Right atrium auricular region (tissue), 2 donors: ENCODE results near the gene ITIH1. TPM values are rescaled to one million over a fixed set of nuclear protein-coding genes. Genes with fewer than 3 reads are reported as not detected.

Experiments used
- DNase-seq: peaks from one replicate; pipeline ENCODE4 v3.0.0-alpha.2; 2019; ENCODE audit warnings: low spot score
- H3K27ac ChIP-seq, 2 donors: fragments of 200-600 bp; sonication (generic); 1 replicate in 1 of 2; 2 replicates in 1 of 2; pipeline ENCODE4 v1.5.1; 2016 to 2019
- H3K27me3 ChIP-seq, 2 donors: fragments of 200-600 bp; sonication (generic); one replicate each; pipeline versions ENCODE4 v1.5.1 to v1.6.0; 2017 to 2019
- H3K36me3 ChIP-seq: fragments of 200-600 bp; sonication (generic); one replicate; pipeline ENCODE4 v1.5.1; 2016
- H3K4me1 ChIP-seq, 2 donors: fragments of 200-600 bp; sonication (generic); one replicate each; pipeline versions ENCODE4 v1.5.1 to v1.6.0; 2017 to 2019
- H3K4me3 ChIP-seq, 2 donors: fragments of 200-600 bp; sonication (generic); 1 replicate in 1 of 2; 2 replicates in 1 of 2; pipeline ENCODE4 v1.5.1; 2017 to 2019; ENCODE audit warnings: mild to moderate bottlenecking in 1 of 2, moderate library complexity in 1 of 2
- H3K9me3 ChIP-seq, 2 donors: fragments of 200-600 bp; sonication (generic); one replicate each; pipeline ENCODE4 v1.5.1; 2019
- total RNA-seq, 2 donors: library from RNA; depleted of rRNA; stranded (reverse); fragments of >200 nt; gene quantifications; one replicate each; pipeline ENCODE4 v1.1.0, GENCODE V29; 2016
- TF ChIP-seq, protein P1 (sequence below), 2 donors: fragments of 200-600 bp; sonication (generic); IDR thresholded peaks; one replicate each; pipeline ENCODE4 v1.5.1; 2019; ENCODE audit warnings: antibody characterized with exemption in 2 of 2

The ITIH1 gene
- total RNA-seq, 2 donors from 2014 or later, result not detected

DNA sequence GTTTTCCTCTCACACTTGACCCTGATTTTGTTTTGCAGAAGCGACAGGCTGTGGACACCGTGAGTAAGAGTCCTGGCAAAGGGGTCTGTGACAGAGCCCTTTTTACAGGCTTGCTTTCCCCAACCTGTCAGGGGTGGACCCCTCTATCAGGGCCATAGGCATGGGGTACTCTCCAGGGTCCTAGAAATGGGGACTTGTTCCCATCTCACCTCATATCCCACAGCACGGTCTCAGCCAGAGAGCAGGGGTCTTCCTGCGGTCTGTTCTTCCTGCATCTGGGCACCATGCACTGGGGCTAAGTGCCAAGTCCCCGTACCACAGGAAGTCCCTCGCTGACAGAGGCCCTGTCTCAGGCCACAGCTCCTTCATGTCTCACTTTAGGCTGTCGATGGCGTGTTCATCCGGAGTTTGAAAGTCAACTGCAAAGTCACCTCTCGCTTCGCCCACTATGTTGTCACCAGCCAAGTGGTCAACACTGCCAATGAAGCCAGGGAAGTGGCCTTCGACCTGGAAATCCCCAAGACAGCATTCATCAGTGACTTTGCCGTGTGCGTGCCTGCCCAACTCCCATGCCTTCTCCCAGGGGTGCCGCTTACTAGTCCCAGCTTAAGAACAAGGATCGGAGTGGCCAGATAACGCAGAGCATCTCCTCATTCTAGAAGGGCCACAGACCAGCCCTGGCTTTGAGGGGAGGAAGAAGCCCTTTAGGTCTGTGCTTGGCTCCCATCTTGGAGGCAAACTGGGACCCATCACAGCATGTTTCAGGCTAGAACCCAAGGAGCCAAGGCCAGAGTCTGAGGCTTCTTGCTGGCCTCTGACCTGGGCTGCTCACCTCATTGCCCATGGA, 783 bp downstream of the ITIH1 start:
- H3K4me1 ChIP-seq, result no peaks in the 10 kb centered on the region
- no peak overlapping the region for H3K4me3 ChIP-seq
- no peaks in the 10 kb centered on the region for H3K9me3 ChIP-seq
- no peaks in the 10 kb centered on the region for H3K27me3 ChIP-seq
- DNase-seq, result peak; percentile 50
- no peaks in the 10 kb centered on the region for H3K36me3 ChIP-seq
- H3K27ac ChIP-seq, result no peak overlapping the region
- TF ChIP-seq, protein P1, sequence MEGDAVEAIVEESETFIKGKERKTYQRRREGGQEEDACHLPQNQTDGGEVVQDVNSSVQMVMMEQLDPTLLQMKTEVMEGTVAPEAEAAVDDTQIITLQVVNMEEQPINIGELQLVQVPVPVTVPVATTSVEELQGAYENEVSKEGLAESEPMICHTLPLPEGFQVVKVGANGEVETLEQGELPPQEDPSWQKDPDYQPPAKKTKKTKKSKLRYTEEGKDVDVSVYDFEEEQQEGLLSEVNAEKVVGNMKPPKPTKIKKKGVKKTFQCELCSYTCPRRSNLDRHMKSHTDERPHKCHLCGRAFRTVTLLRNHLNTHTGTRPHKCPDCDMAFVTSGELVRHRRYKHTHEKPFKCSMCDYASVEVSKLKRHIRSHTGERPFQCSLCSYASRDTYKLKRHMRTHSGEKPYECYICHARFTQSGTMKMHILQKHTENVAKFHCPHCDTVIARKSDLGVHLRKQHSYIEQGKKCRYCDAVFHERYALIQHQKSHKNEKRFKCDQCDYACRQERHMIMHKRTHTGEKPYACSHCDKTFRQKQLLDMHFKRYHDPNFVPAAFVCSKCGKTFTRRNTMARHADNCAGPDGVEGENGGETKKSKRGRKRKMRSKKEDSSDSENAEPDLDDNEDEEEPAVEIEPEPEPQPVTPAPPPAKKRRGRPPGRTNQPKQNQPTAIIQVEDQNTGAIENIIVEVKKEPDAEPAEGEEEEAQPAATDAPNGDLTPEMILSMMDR (IDR thresholded peaks at IDR 0.05), result no peak

DNA sequence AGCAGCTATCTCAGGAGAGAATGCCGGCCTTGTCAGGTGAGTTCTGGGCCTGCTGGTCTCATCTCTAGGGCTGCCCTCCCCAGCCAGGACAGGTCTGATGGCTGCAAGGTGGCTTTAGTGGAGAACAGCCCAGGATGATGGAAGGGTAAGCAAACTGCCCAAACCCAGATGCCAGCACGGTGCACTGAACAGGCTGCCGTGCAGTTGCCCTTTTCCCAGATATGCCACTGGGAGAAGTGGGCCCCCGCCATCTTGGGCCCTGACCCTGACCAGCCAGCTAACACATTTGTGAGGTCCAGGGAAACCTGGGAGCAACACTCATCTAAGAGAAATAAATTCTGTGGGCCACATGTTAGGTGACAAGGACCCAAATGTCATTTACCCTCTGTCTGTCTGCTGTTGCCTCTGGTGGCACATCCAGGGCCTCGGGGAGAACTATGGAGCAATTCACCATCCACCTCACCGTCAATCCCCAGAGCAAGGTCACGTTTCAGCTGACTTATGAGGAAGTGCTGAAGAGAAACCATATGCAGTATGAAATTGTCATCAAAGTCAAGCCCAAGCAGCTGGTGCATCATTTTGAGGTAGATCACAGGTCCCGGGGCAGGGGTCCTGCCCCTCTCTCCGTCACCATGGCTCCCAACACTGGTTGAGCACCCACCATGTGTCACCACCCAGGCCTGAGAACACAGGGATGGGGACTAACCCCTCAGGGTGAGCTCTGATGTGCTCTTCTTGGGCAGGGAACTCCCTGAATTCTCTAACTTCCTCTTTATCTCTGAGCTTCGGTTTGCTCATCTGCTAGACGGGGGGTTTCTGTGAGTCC, 1.8 kb downstream of the ITIH1 start:
- Histone ChIP-seq H3K4me1 (no peaks in the 10 kb centered on the region), H3K9me3 (no peaks in the 10 kb centered on the region), H3K4me3 (no peak overlapping the region), H3K27ac (no peak overlapping the region), H3K27me3 (no peaks in the 10 kb centered on the region), H3K36me3 (no peaks in the 10 kb centered on the region)
- TF ChIP-seq, protein P1 (IDR thresholded peaks at IDR 0.05), result no peak
- DNase-seq, result peak; percentile 55

DNA sequence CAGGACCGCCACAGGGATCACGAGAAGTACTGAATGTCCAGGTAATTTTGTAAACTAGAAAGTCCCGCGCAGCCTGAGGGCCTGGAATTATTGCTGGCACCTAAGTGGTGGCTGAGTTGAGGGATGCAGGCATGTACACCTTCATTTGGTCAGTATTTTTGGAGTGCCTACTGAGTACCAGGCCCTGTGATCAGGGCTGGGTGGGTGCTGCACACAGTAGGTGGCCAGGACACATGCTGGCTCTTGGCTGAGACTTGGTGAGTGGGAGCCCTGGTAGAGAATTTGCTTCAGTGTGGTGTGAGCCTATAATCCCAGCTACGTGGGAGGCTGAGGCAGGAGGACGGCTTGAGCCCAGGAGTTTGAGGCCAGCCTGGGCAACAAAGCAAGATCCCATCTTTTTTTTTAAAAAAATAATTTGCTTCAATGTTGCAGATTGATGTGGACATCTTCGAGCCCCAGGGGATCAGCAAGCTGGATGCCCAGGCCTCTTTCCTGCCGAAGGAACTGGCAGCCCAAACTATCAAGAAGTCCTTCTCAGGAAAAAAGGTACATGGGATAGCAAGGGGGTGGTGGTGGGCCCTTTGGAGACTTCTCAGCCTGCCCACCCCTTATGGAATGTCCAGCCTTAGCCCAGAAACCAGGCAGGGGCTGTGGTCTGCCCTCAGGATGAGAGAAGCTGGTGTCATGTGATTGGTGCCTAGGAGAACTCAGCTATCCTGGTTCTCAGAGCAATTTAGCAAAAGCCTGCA, 2.6 kb downstream of the ITIH1 start:
- Histone ChIP-seq H3K9me3 (no peaks in the 10 kb centered on the region), H3K27me3 (no peaks in the 10 kb centered on the region), H3K4me3 (no peak overlapping the region), H3K27ac (no peak overlapping the region), H3K36me3 (no peaks in the 10 kb centered on the region), H3K4me1 (no peaks in the 10 kb centered on the region)
- TF ChIP-seq, protein P1 (IDR thresholded peaks at IDR 0.05), result no peak
- DNase-seq, result peak; percentile 55

DNA sequence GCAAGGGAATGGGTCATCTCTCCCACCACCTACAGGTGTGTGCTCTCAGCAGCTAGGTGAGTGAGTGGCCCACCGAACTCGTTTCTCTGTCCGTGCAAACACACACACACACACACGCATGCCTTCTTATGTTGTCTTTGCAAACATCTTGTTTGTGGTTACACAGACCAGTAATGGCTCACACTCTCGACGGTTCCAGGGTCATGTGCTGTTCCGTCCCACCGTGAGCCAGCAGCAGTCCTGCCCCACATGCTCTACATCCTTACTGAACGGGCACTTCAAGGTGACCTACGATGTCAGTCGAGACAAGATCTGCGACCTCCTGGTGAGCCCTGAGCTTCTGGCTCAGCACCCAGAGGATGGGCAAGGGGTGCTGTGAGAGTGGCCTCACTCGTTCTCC, 4.3 kb downstream of the ITIH1 start:
- Histone ChIP-seq H3K9me3 (no peaks in the 10 kb centered on the region), H3K4me1 (no peaks in the 10 kb centered on the region), H3K4me3 (no peak overlapping the region), H3K27me3 (no peaks in the 10 kb centered on the region), H3K27ac (no peak overlapping the region), H3K36me3 (no peaks in the 10 kb centered on the region)
- TF ChIP-seq, protein P1 (IDR thresholded peaks at IDR 0.05), result no peak
- no peak for DNase-seq

DNA sequence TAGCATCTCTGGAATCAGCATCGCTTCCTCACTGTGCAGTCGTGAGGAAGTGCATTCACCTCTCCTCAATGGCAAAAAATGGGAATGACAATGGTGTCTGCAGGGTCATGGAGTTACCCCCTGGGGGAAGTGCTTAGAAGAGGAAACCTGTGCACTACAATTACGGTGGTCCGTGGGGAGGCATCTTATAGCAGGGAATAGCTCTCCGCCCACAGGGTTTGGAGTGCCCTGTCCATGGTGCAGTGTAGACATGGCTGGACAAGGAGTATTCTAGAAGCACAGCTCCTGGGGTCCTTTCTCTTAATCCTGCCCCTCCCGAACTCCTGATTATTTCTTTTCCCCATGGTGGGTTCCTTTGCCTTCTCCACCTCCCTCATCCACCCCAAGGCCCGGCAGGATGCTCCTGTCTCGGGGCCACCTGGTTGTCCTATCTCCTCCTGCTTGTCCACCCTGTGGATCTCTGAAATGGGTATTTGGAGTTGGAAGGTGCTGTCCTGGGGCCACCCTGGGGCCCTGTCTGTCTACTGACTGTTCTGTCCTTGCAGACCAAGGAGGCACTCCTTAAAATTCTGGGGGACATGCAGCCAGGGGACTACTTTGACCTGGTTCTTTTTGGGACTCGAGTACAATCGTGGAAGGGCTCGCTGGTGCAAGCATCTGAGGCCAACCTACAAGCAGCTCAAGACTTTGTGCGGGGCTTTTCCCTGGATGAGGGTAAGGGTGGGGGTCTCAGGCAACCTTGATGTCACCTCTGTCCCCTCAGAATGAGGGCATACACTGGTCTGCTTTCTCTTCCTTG, 5.2 kb downstream of the ITIH1 start:
- H3K9me3 ChIP-seq, result no peaks in the 10 kb centered on the region
- no peaks in the 10 kb centered on the region for H3K27me3 ChIP-seq
- no peaks in the 10 kb centered on the region for H3K36me3 ChIP-seq
- no peaks in the 10 kb centered on the region for H3K4me1 ChIP-seq
- TF ChIP-seq, protein P1 (IDR thresholded peaks at IDR 0.05), result no peak
- H3K27ac ChIP-seq, result no peak overlapping the region
- no peak overlapping the region for H3K4me3 ChIP-seq
- no peak for DNase-seq
